Caco-2 (cell line): Measurements from ENCODE around the gene MBP. TPM values are rescaled to one million over a fixed set of nuclear protein-coding genes. Genes with fewer than 3 reads are reported as not detected.

ENCODE experiments used
- BruUV-seq: library from RNA; stranded (reverse); fragments of 400-500 nt; replicated peaks from 2 replicates; lab custom pipeline; 2021; lab: Mats Ljungman, UMichigan
- CTCF ChIA-PET: fragments of 300-600 bp; sonication (Branson Sonifier 250); formaldehyde crosslinking; loops from one replicate; lab custom pipeline; 2022; ENCODE audit warnings: antibody characterized with exemption; lab: Charles Lee
- POLR2A ChIA-PET: fragments of 300-600 bp; sonication (Branson Sonifier 250); formaldehyde crosslinking; loops from one replicate; lab custom pipeline; 2022; ENCODE audit warnings: antibody characterized with exemption; lab: Charles Lee
- DNase-seq, 2 experiments: peaks; one replicate each; pipeline versions ENCODE4 v3.0.0 to v3.0.0-alpha.2; 2020 to 2022
- H3K27me3 ChIP-seq: replicated peaks from 2 replicates; pipeline ENCODE4 v1.6.0; 2011; ENCODE audit warnings: low read length; ENCODE audit not compliant: control insufficient read depth, insufficient read depth
- H3K36me3 ChIP-seq: 2 replicates; pipeline ENCODE4 v1.5.1; 2011; ENCODE audit warnings: low read length; ENCODE audit not compliant: control insufficient read depth, insufficient read depth
- H3K4me1 ChIP-seq: fragments of 250-450 bp; sonication (Bioruptor Pico); 2 replicates; pipeline ENCODE4 v1.5.1; 2020; ENCODE audit warnings: mild to moderate bottlenecking
- H3K4me3 ChIP-seq: 2 replicates; pipeline ENCODE4 v1.5.1; 2011; ENCODE audit warnings: low read depth, mild to moderate bottlenecking, control low read depth, low read length
- H3K9me3 ChIP-seq: fragments of 250-450 bp; sonication (Bioruptor Pico); 2 replicates; pipeline ENCODE4 v1.5.1; 2020; ENCODE audit warnings: mild to moderate bottlenecking, moderate library complexity
- H3K27ac Mint-ChIP-seq: one replicate; pipeline ENCODE4 v1.8.0; 2022; ENCODE audit warnings: mixed read lengths; ENCODE audit not compliant: unreplicated experiment
- H3K27me3 Mint-ChIP-seq: one replicate; pipeline ENCODE4 v1.8.0; 2022; ENCODE audit warnings: mixed read lengths; ENCODE audit not compliant: insufficient read depth, unreplicated experiment
- H3K36me3 Mint-ChIP-seq: one replicate; pipeline ENCODE4 v1.8.0; 2022; ENCODE audit warnings: mild to moderate bottlenecking, mixed read lengths; ENCODE audit not compliant: insufficient read depth, unreplicated experiment
- H3K4me1 Mint-ChIP-seq: one replicate; pipeline ENCODE4 v1.8.0; 2022; ENCODE audit warnings: low read depth, mixed read lengths; ENCODE audit not compliant: unreplicated experiment
- H3K4me3 Mint-ChIP-seq: one replicate; pipeline ENCODE4 v1.8.0; 2022; ENCODE audit warnings: mild to moderate bottlenecking, moderate library complexity, mixed read lengths; ENCODE audit not compliant: unreplicated experiment
- H3K9me3 Mint-ChIP-seq: one replicate; pipeline ENCODE4 v1.8.0; 2022; ENCODE audit warnings: mixed read lengths; ENCODE audit not compliant: unreplicated experiment
- CTCF ChIP-seq, 2 experiments: fragments of 200-600 bp in 1 of 2; IDR thresholded peaks; 1 replicate in 1 of 2; 2 replicates in 1 of 2; pipeline versions ENCODE4 v1.5.1 to v1.8.0; 2011 to 2022; ENCODE audit warnings: antibody characterized with exemption in 1 of 2, control low read depth in 1 of 2, inconsistent platforms in 1 of 2, low read depth in 1 of 2, low read length in 1 of 2, mild to moderate bottlenecking in 1 of 2, moderate library complexity in 1 of 2; ENCODE audit not compliant: insufficient read depth in 1 of 2, severe bottlenecking in 1 of 2, unreplicated experiment in 1 of 2
- intact Hi-C: fragments of 100-400 bp; cut with micrococcal nuclease; formaldehyde crosslinking; loops from one replicate; pipeline ENCODE4 v1.10.0; 2022; ENCODE audit not compliant: unreplicated experiment
- total RNA-seq: library from RNA; stranded (reverse); gene quantifications from 2 replicates; pipeline ENCODE4 v1.2.3, GENCODE V29; 2022

MBP gene
- total RNA-seq, 1 experiment from 2014 or later: 11.4 TPM

GRCh38 chr18:77160515-77160914 is 27.9 kb upstream of the MBP start:
- H3K9me3 Mint-ChIP-seq: no peaks in the 10 kb centered on the region
- H3K4me3 ChIP-seq: no peak overlapping the region
- no peaks in the 10 kb centered on the region for H3K4me1 Mint-ChIP-seq
- TF ChIP-seq CTCF (IDR thresholded peaks at IDR 0.05; ENCODE audit: insufficient read depth in 1 of 2, low read depth in 1 of 2, low read length in 1 of 2, severe bottlenecking in 1 of 2, unreplicated experiment in 1 of 2): no peak
- DNase-seq: no peak
- no peaks in the 10 kb centered on the region for H3K36me3 ChIP-seq
- no peaks in the 10 kb centered on the region for H3K4me1 ChIP-seq
- H3K4me3 Mint-ChIP-seq: no peak overlapping the region
- no peaks in the 10 kb centered on the region for H3K36me3 Mint-ChIP-seq
- intact Hi-C loops: no loop called here
- BruUV-seq: no TSS peak
- peaks cover 7% of the 10 kb centered on the region for H3K27me3 Mint-ChIP-seq
- ChIA-PET CTCF (no interaction called here), POLR2A (no interaction called here)
- no peak overlapping the region for H3K27ac Mint-ChIP-seq
- no peaks in the 10 kb centered on the region for H3K27me3 ChIP-seq
- H3K9me3 ChIP-seq: no peaks in the 10 kb centered on the region

- no peak for DNase-seq
Measured at GRCh38 chr18:77157312-77157711, 24.7 kb upstream of the MBP start.

GRCh38 chr18:77155031-77155430 is 22.4 kb upstream of the MBP start:
- Mint-ChIP-seq H3K27me3 (peaks cover 10% of the 10 kb centered on the region), H3K27ac (no peak overlapping the region), H3K9me3 (no peaks in the 10 kb centered on the region), H3K4me1 (no peaks in the 10 kb centered on the region), H3K4me3 (no peak overlapping the region), H3K36me3 (no peaks in the 10 kb centered on the region)
- no peak for DNase-seq
- no peaks in the 10 kb centered on the region for H3K36me3 ChIP-seq
- H3K4me1 ChIP-seq: no peaks in the 10 kb centered on the region
- BruUV-seq: no TSS peak
- ChIA-PET POLR2A (no interaction called here), CTCF (no interaction called here)
- H3K4me3 ChIP-seq: no peak overlapping the region
- H3K27me3 ChIP-seq: no peaks in the 10 kb centered on the region
- H3K9me3 ChIP-seq: no peaks in the 10 kb centered on the region
- intact Hi-C loops: no loop called here
- no peak for TF ChIP-seq CTCF (IDR thresholded peaks at IDR 0.05; ENCODE audit: insufficient read depth in 1 of 2, low read depth in 1 of 2, low read length in 1 of 2, severe bottlenecking in 1 of 2, unreplicated experiment in 1 of 2)

More at GRCh38 chr18:77157312-77157711, 24.7 kb upstream of the MBP start:
- H3K4me1 Mint-ChIP-seq: no peaks in the 10 kb centered on the region
- H3K27me3 ChIP-seq: no peaks in the 10 kb centered on the region
- H3K9me3 Mint-ChIP-seq: no peaks in the 10 kb centered on the region
- no peak overlapping the region for H3K4me3 ChIP-seq
- no peaks in the 10 kb centered on the region for H3K4me1 ChIP-seq
- BruUV-seq: no TSS peak
- peaks cover 3% of the 10 kb centered on the region for H3K27me3 Mint-ChIP-seq
- CTCF ChIA-PET: no interaction called here
- POLR2A ChIA-PET: no interaction called here
- no peak overlapping the region for H3K27ac Mint-ChIP-seq
- no peaks in the 10 kb centered on the region for H3K36me3 Mint-ChIP-seq
- no peaks in the 10 kb centered on the region for H3K36me3 ChIP-seq
- no peak overlapping the region for H3K4me3 Mint-ChIP-seq
- no peak for TF ChIP-seq CTCF (IDR thresholded peaks at IDR 0.05; ENCODE audit: insufficient read depth in 1 of 2, low read depth in 1 of 2, low read length in 1 of 2, severe bottlenecking in 1 of 2, unreplicated experiment in 1 of 2)
- H3K9me3 ChIP-seq: no peaks in the 10 kb centered on the region
- intact Hi-C loops: no loop called here
